GM21360 (cell line): ENCODE measurements around the gene AOPEP.
"Not testable (repeated sequence)": the region's sequence is repeated elsewhere in the genome, so short reads cannot be mapped to it uniquely, and the experiment has no call there.

Source experiments
- ATAC-seq: cut with Tn5 transposase; IDR thresholded peaks from one replicate; pipeline ENCODE4 v1.9.1; 2021; ENCODE audit warnings: mild to moderate bottlenecking, moderate library complexity; ENCODE audit not compliant: unreplicated experiment

The AOPEP gene

DNA sequence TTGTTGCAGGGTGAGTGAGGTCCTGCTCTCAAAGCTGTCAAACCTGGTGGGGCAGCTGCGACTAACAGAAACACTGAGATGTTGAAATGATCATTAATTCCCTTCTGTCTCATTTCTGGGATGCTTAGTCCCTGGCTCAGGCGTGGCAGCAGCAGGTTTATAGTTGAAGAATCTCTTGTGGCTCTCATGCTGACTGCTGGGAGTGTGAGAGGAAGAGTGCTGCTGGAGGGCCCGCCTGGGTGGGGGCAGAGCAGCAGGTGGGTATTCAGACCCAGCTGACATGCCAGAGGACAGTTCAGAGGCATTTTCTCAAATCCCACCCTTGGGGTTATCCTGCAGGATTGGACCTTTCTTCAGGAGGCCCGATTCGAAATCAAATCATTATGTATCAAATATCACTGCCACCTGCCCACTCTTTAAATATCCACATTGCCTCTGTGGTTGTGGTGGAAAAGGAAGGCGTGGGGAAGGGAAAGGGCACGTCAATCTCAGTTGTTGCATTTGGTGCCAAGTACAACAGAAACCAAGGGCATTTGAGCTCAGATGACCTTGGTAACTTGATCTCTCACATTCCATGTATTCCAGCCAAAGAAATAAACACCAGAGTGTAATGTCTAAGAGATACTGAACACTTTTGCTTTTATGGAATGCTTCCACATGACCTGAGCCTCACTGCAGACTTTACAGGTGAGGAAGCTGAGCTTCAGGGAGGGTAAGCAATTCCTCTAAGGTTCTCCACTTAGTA lies 224.3 kb downstream of the AOPEP start:
- no peak for ATAC-seq

DNA sequence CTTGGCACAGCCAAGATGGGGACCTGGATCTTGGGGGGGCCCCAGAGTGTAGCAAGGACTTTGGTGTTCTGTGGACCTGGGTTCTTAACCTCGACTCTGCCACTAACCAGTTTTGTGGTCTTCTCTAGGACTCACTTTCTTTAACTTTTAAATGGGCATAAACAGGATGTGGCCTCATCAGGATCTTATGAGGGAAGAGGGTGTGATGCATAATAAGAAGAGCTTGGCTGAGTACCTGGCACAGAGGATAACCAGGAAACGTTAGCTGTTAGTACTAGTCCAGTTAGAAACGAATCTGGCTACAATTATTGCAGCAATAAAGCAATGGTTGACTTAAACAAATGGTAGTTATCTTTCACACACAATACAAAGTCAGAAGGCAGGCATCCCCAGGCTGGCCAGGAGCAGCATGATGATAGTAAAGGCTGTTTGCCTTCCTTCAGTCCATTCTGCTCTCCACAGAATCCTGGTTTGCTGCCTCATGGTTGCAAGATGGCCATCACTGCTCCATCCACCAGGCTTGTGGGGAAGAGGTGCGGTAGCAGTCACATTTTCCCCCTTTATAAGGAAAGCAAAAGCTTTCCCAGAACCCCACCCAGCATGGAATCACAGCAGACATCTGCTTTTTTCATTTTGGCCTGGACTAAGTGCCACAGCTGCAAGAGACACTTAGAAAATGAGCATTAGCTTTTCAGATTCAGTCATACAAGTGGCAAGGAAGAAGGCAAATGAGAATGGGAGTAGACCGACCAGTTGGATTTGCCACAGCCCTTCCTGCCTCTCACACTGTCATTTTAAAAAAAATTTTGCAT lies 225.0 kb downstream of the AOPEP start:
- ATAC-seq: no peak

DNA sequence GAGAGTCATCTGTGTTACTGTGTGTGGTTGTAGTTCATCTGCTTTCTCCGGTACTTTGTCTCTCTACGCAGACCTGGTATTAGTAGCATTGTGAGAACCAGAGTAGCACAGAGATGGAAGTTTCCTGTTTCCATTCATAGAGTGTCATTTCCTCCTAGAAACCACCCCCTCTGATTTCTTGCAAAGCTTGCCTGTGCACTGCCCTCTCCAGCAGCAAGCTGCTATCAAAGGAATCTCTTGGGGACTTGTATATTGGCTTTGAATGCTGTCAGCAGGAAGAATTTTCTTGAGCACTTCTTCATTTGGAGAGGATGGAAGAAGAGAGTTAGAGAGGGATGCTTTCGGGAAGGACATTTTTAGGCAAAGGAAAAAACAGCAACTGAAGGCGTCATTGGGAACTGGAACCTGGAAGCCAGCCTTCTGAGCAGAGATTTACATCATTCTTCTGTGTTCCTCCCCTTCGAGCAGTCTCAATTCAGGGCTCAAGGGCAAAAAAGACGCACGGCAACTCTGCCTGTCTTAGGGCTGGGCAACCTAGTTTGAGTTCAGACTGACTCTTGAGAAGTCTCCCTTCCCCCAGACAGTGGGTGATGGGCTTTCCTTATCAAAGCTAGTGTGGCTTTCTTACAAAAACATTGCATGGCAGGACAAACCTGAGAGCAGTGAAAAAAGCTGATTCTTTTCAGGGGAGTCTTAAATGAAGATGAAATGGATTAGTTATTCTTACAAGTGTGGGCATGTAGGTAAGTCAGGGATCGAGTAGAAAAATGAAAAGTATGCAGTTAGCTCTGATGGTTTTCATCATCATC lies 226.3 kb downstream of the AOPEP start:
- no peak for ATAC-seq

DNA sequence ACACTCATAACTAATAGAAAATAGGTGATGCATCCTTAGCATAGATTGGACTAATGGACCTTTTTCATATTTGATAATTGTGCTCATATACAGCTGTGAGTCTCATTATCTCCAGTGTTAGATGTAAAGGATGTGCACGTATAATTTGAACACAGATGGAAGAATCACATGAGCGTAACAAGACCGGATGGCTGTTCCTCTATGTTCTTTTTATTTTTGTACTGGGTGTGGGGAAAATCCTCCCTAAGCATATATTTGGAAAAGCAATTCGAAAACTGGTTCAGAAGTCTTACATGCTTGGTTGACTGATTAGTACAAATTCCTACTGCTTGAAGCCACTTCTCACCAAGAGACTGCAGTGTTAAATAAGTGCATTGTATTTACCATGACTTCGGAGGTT lies 230.2 kb downstream of the AOPEP start:
- no peak for ATAC-seq

DNA sequence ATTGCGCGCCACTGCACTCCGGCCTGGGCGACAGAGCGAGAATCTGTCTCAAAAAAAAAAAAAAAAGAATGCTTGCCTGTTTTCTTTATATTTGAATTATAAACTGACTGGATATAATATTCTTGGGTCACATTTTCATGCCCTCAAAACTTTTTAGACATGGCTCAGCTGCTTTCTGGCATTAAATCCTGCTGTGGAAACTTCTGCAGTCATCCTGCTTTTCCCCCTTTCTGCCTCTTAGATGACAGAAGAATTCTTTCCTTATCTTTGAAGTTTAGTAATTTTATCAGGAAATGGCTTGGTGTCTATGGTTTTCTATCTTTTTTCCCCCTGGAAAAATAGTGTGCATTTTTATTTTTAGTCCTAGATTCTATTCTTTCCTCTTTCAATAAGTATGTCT lies 234.5 kb downstream of the AOPEP start:
- no peak for ATAC-seq

DNA sequence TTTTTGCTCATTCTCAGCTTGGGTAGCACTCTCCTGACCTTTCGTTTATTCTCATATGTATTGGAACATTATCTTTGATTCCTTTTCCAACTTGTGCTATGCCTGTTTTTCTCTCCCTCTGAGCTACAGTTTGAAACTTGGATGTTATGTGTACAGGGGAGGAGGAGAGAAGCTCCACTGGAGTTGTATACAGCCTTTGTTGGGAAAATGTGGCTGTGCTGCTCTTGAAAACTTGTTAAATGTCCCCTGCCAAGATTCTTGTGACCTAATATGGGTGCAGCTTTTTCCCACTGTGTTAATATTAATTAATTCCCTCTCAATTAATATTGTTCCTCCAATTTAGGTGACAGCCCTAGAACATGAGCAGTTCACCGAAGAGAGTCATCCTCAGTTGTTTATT lies 235.4 kb downstream of the AOPEP start:
- ATAC-seq: no peak

DNA sequence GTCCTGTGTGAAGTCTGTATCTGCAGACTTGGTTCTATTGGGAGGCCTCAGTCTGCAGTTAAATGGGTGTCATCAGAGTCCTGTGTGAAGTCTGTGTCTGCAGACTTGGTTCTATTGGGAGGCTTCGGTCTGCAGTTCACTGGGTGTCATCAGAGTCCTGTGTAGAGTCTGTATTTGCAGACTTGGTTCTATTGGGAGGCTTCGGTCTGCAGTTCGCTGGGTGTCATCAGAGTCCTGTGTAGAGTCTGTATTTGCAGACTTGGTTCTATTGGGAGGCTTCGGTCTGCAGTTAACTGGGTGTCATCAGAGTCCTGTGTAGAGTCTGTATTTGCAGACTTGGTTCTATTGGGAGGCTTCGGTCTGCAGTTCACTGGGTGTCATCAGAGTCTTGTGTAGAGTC lies 239.1 kb downstream of the AOPEP start:
- not testable (repeated sequence) for ATAC-seq

GRCh38 chr9:94966046-94966445 lies 239.5 kb downstream of the AOPEP start:
- not testable (repeated sequence) for ATAC-seq

- no peak for ATAC-seq
Measured at GRCh38 chr9:94967482-94967881, 241.0 kb downstream of the AOPEP start.

GRCh38 chr9:94971378-94972131 lies 245.1 kb downstream of the AOPEP start:
- no peak for ATAC-seq

GRCh38 chr9:94973451-94973941 lies 247.0 kb downstream of the AOPEP start:
- no peak for ATAC-seq

DNA sequence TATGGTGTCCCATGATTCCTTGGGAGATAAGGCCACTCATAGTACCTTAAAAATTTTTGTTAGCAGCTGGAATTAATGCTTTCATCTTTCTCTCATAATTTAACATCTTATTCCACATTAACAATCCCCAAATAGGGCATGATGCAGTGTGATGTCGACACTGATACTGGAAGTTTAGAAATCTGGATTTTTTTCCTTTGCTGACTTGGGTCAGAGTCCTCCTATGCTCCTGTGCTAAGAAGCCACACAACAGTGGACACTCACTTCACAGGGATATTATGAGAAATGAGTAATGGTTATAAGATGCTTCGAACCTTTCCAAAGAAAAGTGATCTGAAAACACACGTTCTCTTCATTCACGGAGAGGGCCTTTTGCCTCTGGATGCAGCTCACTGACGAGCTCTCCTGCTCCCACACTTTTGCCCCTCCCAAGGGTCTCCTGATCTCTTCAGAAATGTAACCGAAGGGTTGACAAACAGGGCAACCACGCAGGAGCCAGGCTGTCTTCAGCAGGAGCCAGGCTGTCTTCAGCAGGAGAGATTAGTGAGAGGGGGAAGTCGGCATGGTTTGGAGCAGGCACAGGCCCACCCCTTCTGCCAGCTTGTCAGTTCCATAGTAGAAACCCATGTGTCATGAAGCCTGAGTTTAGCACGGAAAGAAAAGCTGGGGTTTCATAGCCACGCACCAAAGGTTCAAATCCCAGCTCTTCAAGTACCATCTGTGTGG lies 247.8 kb downstream of the AOPEP start:
- ATAC-seq: no peak

GRCh38 chr9:94975480-94975879 lies 249.0 kb downstream of the AOPEP start:
- ATAC-seq: no peak

DNA sequence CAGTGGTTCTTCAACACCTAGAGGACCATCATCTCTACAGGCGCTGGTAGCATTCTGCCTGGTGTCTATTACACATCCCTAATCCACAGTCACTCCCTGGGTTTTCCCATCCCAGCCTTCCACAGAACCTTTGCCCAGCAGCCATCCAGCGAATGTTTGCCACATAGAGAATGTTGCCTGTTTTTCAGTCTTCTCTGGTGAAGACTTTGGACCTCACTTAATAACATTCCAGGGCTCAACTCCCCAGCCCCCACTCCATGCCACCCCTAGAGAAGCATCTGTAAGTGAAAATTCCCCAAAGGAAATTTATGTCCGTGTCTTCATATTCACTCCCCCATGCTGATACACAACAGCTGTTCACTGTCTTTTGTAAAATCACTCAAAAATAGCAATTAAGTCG lies 249.6 kb downstream of the AOPEP start:
- no peak for ATAC-seq

DNA sequence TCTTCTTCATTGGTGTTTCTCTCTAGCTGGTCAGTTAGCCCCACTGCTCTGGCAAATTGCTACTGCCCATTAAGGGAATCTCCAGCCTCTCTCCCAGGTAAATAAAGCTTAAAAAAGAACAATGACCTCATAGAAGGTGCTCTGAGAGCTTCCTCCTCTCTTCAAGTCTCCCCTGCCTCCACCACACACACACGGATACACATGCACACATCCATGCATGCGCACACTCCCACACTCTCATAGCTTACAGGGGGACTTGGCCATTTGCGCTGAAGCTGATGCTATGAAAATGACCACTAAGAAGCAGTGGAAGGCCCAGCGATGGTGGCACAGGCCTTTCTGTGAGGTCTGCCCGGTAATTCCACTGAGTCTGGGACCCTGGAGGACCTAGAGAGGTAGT lies 250.9 kb downstream of the AOPEP start:
- ATAC-seq: no peak

- ATAC-seq: no peak
Measured at GRCh38 chr9:94979904-94980507, 253.5 kb downstream of the AOPEP start.

DNA sequence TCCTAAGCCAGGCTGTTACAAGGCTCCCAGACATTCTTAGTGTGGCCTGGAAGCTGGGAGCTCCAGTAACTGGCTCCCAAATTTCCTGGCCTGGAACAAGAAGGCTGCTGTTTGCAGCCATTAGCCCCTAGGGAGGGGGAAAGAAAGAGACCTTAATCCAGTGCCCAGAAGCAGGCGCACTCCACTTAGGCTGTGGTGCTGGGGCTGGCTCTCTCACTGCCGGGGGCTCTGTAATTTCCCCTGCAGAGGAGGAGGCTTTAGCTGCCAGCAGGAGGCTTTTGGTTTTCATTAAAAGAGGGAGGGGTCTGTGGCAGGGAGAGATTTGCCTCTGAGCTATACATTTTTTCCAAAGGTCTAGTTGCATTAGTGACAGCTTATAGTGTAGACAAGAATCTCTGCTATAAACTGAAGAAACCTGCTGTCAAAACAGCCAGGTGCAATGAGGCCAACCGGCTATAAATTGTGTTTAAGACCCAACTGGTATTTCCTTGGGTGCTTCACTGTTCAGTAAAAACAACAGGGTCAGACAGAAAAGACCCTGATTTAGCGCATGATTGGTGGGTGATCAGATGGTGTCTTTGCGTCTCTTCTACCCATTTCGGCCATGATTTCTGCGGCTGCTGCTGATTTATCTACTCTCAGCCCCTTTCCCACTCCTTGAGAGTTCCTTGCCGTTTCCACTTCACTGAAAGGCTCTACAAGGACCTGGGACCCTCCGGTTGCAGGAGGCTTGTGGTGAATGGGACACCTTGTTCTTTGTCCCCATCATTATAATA lies 254.6 kb downstream of the AOPEP start:
- ATAC-seq: no peak

DNA sequence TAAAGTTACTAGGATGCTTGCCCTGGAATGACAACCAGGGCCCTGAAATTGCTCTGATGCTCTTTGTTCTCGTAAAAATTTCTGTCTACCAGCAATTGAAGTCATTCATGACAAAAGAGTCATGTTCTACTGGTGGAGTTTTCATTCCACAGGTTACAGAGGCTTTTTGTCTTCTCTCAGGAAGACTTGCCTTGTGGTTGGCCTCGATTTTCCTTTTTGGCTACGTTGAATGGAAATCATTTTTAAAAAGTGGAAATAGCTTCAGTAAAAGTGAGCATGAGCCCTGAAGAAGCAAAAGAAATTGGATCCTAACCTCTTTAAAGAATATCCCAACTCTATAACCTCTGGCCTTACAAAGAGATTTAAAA lies 255.2 kb downstream of the AOPEP start:
- ATAC-seq: no peak

GRCh38 chr9:94982211-94982610 lies 255.7 kb downstream of the AOPEP start:
- ATAC-seq: no peak
